ENCODE measurements around the gene SLC6A13. TPM values are rescaled to one million over a fixed set of nuclear protein-coding genes. Genes with fewer than 3 reads are reported as not detected.

The SLC6A13 gene
- total RNA-seq, 1 donor from 2014 or later, result 0.91 TPM

DNA sequence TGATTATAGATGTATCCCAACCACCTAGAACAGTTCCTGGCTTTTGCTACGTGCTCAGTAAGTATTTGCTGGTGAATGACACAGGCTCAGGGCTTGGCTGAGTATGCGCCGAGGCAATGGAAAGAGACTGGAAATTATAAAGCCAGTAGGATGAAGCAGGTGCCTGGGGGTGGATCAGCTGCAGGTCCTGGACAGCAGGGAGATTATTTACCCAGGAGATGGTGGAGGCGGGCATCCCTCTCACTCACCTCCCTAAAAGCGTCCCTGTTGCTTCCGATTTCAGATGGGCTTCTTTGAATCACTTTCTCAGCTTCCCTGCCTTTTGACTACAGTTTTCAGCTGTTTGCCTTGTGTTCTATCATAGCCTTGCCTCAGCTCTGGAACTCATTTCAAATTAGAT is 6.4 kb downstream of the SLC6A13 start:
- Mint-ChIP-seq H3K27me3 (ENCODE audit: unreplicated experiment) (no peaks in the 10 kb centered on the region), H3K9me3 (ENCODE audit: unreplicated experiment) (peaks cover 9% of the 10 kb centered on the region), H3K4me3 (ENCODE audit: unreplicated experiment) (no peak overlapping the region), H3K27ac (ENCODE audit: unreplicated experiment) (no peak overlapping the region), H3K4me1 (ENCODE audit: low read depth, unreplicated experiment) (no peaks in the 10 kb centered on the region), H3K36me3 (ENCODE audit: unreplicated experiment) (peaks cover 4% of the 10 kb centered on the region)
- no peak for DNase-seq
- TF ChIP-seq, protein P1, sequence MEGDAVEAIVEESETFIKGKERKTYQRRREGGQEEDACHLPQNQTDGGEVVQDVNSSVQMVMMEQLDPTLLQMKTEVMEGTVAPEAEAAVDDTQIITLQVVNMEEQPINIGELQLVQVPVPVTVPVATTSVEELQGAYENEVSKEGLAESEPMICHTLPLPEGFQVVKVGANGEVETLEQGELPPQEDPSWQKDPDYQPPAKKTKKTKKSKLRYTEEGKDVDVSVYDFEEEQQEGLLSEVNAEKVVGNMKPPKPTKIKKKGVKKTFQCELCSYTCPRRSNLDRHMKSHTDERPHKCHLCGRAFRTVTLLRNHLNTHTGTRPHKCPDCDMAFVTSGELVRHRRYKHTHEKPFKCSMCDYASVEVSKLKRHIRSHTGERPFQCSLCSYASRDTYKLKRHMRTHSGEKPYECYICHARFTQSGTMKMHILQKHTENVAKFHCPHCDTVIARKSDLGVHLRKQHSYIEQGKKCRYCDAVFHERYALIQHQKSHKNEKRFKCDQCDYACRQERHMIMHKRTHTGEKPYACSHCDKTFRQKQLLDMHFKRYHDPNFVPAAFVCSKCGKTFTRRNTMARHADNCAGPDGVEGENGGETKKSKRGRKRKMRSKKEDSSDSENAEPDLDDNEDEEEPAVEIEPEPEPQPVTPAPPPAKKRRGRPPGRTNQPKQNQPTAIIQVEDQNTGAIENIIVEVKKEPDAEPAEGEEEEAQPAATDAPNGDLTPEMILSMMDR (IDR thresholded peaks at IDR 0.05; ENCODE audit: partially characterized antibody, unreplicated experiment), result no peak

DNA sequence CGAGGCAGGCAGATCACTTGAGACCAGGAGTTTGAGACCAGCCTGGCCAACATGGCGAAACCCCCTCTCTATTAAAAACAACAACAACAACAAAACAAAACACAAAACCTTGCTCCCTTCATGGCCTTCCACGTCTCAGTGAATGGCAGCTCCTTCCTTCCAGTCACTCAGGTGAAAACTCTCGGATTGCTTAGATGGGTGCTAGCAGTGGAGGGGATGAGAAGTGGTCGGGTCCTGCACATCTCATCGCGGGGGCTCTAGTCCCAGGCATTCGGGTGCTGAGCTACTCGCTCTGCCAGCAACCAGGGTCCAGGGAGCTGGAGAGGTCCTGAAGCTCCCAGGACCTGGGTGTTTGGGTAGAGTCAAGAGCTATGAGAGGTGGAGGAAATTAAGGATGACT is 7.7 kb downstream of the SLC6A13 start:
- Mint-ChIP-seq H3K27ac (ENCODE audit: unreplicated experiment) (no peak overlapping the region), H3K4me1 (ENCODE audit: low read depth, unreplicated experiment) (no peaks in the 10 kb centered on the region), H3K9me3 (ENCODE audit: unreplicated experiment) (peaks cover 9% of the 10 kb centered on the region), H3K4me3 (ENCODE audit: unreplicated experiment) (no peak overlapping the region), H3K27me3 (ENCODE audit: unreplicated experiment) (no peaks in the 10 kb centered on the region), H3K36me3 (ENCODE audit: unreplicated experiment) (peaks cover 4% of the 10 kb centered on the region)
- TF ChIP-seq, protein P1 (IDR thresholded peaks at IDR 0.05; ENCODE audit: partially characterized antibody, unreplicated experiment), result no peak
- DNase-seq, result no peak

DNA sequence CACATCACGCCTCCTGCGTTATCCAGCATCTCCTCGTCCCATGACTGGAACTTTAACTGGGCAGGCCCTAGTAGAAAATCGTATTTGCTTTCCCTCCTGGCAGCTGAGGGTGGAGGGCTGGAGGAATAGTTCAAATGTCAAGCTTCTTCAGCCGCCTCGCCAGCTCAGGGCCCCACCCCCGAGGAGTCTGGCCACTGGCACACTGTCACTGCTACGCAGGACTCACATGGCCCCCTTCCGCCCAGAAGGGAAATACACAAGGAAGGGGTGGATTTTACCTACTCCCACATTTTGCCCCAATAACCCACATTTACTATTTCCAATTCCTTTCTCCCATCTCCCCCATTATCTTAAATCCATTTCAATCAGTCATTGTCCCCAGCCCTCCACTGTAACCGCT is 8.6 kb downstream of the SLC6A13 start:
- Mint-ChIP-seq H3K27ac (ENCODE audit: unreplicated experiment) (no peak overlapping the region), H3K27me3 (ENCODE audit: unreplicated experiment) (no peaks in the 10 kb centered on the region), H3K36me3 (ENCODE audit: unreplicated experiment) (peaks cover 4% of the 10 kb centered on the region), H3K4me3 (ENCODE audit: unreplicated experiment) (no peak overlapping the region), H3K4me1 (ENCODE audit: low read depth, unreplicated experiment) (no peaks in the 10 kb centered on the region), H3K9me3 (ENCODE audit: unreplicated experiment) (peaks cover 9% of the 10 kb centered on the region)
- no peak for DNase-seq
- TF ChIP-seq, protein P1 (IDR thresholded peaks at IDR 0.05; ENCODE audit: partially characterized antibody, unreplicated experiment), result no peak

DNA sequence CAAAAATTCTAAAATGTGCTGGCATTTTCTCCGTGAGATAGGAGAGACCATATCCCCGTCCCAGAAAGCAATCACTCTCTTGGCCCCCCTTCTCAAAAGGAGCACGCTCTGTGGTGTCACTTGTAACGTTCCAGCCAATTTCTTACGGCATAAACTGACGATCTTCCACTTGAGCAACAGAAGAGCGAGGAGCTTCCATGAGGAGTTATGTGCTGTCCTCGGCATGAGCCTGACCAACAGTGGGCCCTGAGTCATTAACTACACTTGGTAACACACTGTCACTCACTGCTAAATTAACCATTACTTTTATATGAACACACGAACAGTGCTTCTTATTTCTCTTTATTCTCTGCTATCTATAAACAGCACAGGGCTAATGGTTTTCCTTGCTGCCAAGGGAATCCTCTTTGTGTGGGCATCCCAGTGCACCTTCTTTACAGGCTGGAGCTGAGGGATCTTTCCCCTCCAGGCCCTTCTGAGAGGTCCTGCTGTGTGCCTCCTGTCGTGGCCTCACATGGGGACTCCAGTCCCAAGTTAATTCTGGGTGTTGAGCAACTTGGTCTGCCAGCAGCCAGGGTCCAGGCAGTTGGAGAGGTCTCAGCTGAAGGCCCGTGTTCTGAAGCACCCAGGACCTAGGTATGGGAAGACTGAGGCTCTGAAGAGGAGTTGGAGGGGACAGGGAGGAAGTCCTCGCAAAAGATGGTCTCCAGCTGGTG is 9.4 kb downstream of the SLC6A13 start:
- Mint-ChIP-seq H3K4me3 (ENCODE audit: unreplicated experiment) (no peak overlapping the region), H3K4me1 (ENCODE audit: low read depth, unreplicated experiment) (no peaks in the 10 kb centered on the region), H3K36me3 (ENCODE audit: unreplicated experiment) (peaks cover 4% of the 10 kb centered on the region), H3K27ac (ENCODE audit: unreplicated experiment) (no peak overlapping the region), H3K9me3 (ENCODE audit: unreplicated experiment) (peaks cover 6% of the 10 kb centered on the region), H3K27me3 (ENCODE audit: unreplicated experiment) (no peaks in the 10 kb centered on the region)
- TF ChIP-seq, protein P1 (IDR thresholded peaks at IDR 0.05; ENCODE audit: partially characterized antibody, unreplicated experiment), result no peak
- DNase-seq, result no peak

DNA sequence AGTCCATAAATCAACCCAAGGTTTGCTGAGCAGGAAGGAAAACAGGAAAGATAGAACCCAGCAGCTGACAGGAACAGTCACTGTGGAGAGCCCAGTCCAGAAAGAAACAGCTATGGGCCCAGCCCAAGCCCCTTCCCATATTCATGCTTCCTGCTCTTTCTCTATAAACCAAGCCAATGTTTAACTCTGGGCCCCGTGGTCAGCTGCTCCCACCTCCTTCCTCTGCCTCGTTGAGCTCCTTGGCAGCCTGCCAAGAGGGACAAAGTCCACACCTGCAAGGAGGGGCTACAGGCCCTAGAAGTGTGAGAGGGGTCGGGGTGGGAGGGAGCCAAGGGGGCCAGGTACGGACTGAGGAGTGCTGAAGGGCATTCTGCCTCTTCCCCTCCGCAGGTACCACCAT is 10.0 kb downstream of the SLC6A13 start:
- no peak overlapping the region for H3K27ac Mint-ChIP-seq (ENCODE audit: unreplicated experiment)
- no peak for DNase-seq
- H3K9me3 Mint-ChIP-seq (ENCODE audit: unreplicated experiment), result peaks cover under 1% of the 10 kb centered on the region
- H3K4me1 Mint-ChIP-seq (ENCODE audit: low read depth, unreplicated experiment), result no peaks in the 10 kb centered on the region
- no peak overlapping the region for H3K4me3 Mint-ChIP-seq (ENCODE audit: unreplicated experiment)
- peaks cover 4% of the 10 kb centered on the region for H3K36me3 Mint-ChIP-seq (ENCODE audit: unreplicated experiment)
- no peaks in the 10 kb centered on the region for H3K27me3 Mint-ChIP-seq (ENCODE audit: unreplicated experiment)
- TF ChIP-seq, protein P1 (IDR thresholded peaks at IDR 0.05; ENCODE audit: partially characterized antibody, unreplicated experiment), result no peak

Data from glutamatergic neuron (in vitro differentiated cells).